Measurements from ENCODE around the gene HEXIM2. TPM values are rescaled to one million over a fixed set of nuclear protein-coding genes. Genes with fewer than 3 reads are reported as not detected.
A peak's percentile ranks its signal among the peaks of the same experiment; 100 is the strongest.

The HEXIM2 gene
- total RNA-seq, 1 experiment from 2014 or later: 19.9 TPM

DNA sequence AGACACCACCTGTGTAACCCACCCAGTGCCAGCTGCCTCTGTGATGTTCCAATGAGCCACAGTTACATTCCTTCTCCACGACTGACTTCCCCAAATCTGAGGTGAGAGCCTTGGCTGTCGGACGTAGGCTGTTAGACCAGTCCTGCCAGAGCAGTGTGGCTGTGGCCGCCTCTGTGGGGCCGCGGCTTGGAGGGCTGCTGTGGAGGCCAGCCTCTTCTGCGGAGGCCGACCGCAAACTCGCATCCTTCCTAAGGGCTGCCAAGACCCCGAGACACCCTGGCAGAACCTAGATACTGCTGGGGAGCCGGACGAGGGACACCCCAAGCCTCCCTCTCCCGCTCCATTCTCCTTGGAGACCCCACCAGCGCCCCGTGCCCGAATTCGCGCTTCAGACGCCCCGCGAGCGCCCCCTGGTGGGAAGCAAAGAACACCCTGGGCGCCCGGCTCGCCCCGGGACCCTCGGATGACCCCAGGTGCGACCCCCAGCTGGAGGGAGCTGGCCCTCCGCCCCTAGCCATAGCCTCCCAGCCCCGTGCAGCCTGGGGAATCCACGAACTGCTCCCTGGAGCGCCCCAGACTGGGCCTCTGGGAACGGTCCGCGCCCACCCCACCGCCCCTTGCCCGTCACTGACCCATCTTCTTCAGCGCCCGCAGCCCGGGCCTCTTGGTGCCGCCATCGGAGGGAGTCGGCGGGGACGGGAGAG, 29.9 kb upstream of the HEXIM2 start:
- H3K4me2 ChIP-seq (ENCODE audit: low read length): peak overlapping the region; percentile 94
- BruUV-seq (replicated peaks): TSS peak; percentile 45
- H3K4me3 ChIP-seq (ENCODE audit: low read length): peak overlapping the region; percentile 75
- DNase-seq: peak; percentile 59
- no peaks in the 10 kb centered on the region for H3K9me3 ChIP-seq (ENCODE audit: low read length)
- no peaks in the 10 kb centered on the region for H3F3A ChIP-seq (ENCODE audit: low read length, unreplicated experiment)
- intact Hi-C loops (cut with micrococcal nuclease): loop anchor here (1.0 to 10.0 kb wide), 5 partner anchors 38 to 209 kb away; partner anchors contain the start of genes MAP3K14 and NMT1
- no peaks in the 10 kb centered on the region for H4K20me1 ChIP-seq (ENCODE audit: low read length)
- ChIA-PET POLR2A (ENCODE audit: unreplicated experiment) (no interaction called here), CTCF (interaction anchor here (0.6 kb wide), 1 partner anchor 188 kb away, joined by 10 read pairs; no protein-coding TSS in a partner anchor)
- peaks cover 54% of the 10 kb centered on the region for H3K79me2 ChIP-seq (ENCODE audit: low read length)
- H3K36me3 ChIP-seq (ENCODE audit: low read depth, low read length): no peaks in the 10 kb centered on the region
- TF ChIP-seq CTCF (conservative IDR thresholded peaks at IDR 0.05; ENCODE audit: low read depth, low read length): peak; percentile 99
- no peak for TF ChIP-seq EZH2phosphoT487 (IDR thresholded peaks at IDR 0.05; ENCODE audit: borderline replicate concordance, low read length)
- H3K9me2 ChIP-seq (replicated peaks; ENCODE audit: low read length): no peaks in the 10 kb centered on the region
- no peak overlapping the region for H3K27ac ChIP-seq (ENCODE audit: low read length)
- peak overlapping the region; percentile 77 for H2AFZ ChIP-seq (ENCODE audit: low read length)
- peaks cover 58% of the 10 kb centered on the region for H3K4me1 ChIP-seq (ENCODE audit: insufficient read depth, low read length)
- ATAC-seq: no peak
- peak overlapping the region; percentile 62 for H3K9ac ChIP-seq (ENCODE audit: low read length)
- no peaks in the 10 kb centered on the region for H3K27me3 ChIP-seq (ENCODE audit: low read length)

DNA sequence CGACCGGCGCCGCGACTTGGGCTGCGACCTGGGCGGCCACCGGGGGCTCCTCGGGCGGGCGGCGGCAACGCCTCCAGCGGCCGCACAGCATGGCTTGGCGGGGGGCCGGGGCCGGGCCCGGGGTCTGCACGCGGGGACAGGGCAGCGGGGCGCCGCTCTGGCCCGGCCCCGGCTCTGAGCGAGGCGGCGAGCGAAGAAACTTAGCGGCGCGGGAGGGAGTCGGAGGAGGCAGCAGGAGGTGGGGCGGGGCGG, 29.4 kb upstream of the HEXIM2 start, which contains the start of gene PLCD3:
Gene PLCD3, minus strand, starts transcription at position 196 of the 252 bp plus-strand sequence. Its CDS starts 105 bp downstream, at position 91.
- Histone ChIP-seq H3K4me2 (ENCODE audit: low read length) (peak within 1 kb of the TSS; percentile 95), H3K9me2 (replicated peaks; ENCODE audit: low read length) (no peaks in the 10 kb centered on the region), H3K79me2 (ENCODE audit: low read length) (peaks cover 49% of the 10 kb centered on the region), H3K27me3 (ENCODE audit: low read length) (no peaks in the 10 kb centered on the region), H3K9me3 (ENCODE audit: low read length) (no peaks in the 10 kb centered on the region), H3K4me3 (ENCODE audit: low read length) (peak within 1 kb of the TSS; percentile 75), H4K20me1 (ENCODE audit: low read length) (no peaks in the 10 kb centered on the region), H2AFZ (ENCODE audit: low read length) (peak within 1 kb of the TSS; percentile 81), H3K27ac (ENCODE audit: low read length) (peak within 1 kb of the TSS; percentile 28), H3F3A (ENCODE audit: low read length, unreplicated experiment) (no peaks in the 10 kb centered on the region), H3K4me1 (ENCODE audit: insufficient read depth, low read length) (peaks cover 54% of the 10 kb centered on the region), H3K36me3 (ENCODE audit: low read depth, low read length) (no peaks in the 10 kb centered on the region), H3K9ac (ENCODE audit: low read length) (peak within 1 kb of the TSS; percentile 62)
- ChIA-PET CTCF (interaction anchor here (0.9 to 1.0 kb wide), 2 partner anchors 20 to 21 kb away, joined by 3 to 9 read pairs; no protein-coding TSS in a partner anchor), POLR2A (ENCODE audit: unreplicated experiment) (no interaction called here)
- BruUV-seq (replicated peaks): no TSS peak
- no peak for DNase-seq
- no peak for ATAC-seq
- intact Hi-C loops (cut with micrococcal nuclease): loop anchor here (1.0 to 10.0 kb wide), 5 partner anchors 39 to 210 kb away; partner anchors contain the start of genes MAP3K14 and NMT1
- TF ChIP-seq EZH2 (IDR thresholded peaks at IDR 0.05; ENCODE audit: low read length, unreplicated experiment) (no peak), CTCF (conservative IDR thresholded peaks at IDR 0.05; ENCODE audit: low read depth, low read length) (no peak), EZH2phosphoT487 (IDR thresholded peaks at IDR 0.05; ENCODE audit: borderline replicate concordance, low read length) (no peak)

Measured in PC-3 (cell line).